B cell (primary cell): ENCODE data around the gene TP53AIP1.

Experiments used
- CTCF ChIP-seq: fragments of 200-600 bp; IDR thresholded peaks from one replicate; pipeline ENCODE4 v1.8.0; 2022; ENCODE audit warnings: antibody characterized with exemption, mild to moderate bottlenecking
- EZH2 ChIP-seq: IDR thresholded peaks from 2 replicates; pipeline ENCODE4 v1.6.1; 2012; ENCODE audit warnings: borderline replicate concordance, low read depth, mild to moderate bottlenecking, moderate library complexity, low read length; ENCODE audit not compliant: insufficient read depth, poor library complexity, severe bottlenecking

DNA sequence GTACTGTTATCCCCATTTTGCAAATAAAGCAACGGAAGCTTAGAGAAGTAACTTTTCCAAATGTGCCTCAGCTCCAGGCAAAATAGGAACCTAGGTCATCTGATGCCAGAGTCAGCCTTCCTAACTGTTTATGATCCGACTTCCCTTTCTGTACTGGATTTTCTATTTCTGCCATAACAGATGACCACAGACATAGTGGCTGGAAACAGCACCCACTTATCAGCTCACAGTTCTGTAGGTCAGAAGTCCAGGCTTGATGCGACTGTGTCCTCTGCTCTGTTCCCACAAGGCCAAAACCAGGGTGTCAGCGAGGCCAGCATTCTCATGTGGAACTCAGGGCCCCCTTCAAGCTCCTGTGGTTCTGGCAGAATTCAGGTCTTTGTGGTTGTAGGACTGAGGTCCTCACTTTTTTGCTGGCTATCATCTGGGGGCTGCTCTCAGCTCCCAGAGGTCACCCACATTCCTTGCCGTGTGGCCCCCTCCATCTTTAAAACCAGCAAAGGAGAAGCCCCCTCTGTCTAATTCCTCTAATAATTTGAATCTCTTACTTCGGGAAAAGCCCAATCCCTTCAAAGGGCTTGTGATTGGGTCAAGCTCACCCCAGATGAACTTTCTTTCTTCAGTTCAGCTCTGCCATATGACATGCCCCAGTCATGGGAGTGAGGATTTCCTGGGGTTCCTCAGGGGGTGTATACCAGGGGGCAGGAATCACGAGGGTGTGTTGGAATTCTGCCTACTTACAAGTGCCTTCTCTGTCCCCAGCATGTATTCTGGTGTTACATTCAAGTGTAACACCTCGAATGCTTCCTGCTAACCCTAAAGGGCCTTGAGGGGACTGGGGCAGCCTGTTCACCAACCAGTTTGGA, 36.3 kb downstream of the TP53AIP1 start:
- TF ChIP-seq CTCF: peak; percentile 9
- TF ChIP-seq EZH2: no peak
